Neural progenitor cell (in vitro differentiated cells): ENCODE data around the gene MSH3.

Experiments used
- CTCF ChIP-seq: fragments of 200-600 bp; sonication (generic); IDR thresholded peaks from 2 replicates; pipeline ENCODE4 v1.5.1; 2017; ENCODE audit warnings: antibody characterized with exemption, mild to moderate bottlenecking
- EZH2 ChIP-seq: fragments of 200-600 bp; sonication (generic); IDR thresholded peaks from 2 replicates; pipeline ENCODE4 v1.6.1; 2017; ENCODE audit warnings: antibody characterized with exemption, mild to moderate bottlenecking, moderate library complexity
- EZH2phosphoT487 ChIP-seq: fragments of 200-600 bp; sonication (generic); IDR thresholded peaks from 2 replicates; pipeline ENCODE4 v1.6.1; 2017; ENCODE audit warnings: antibody characterized with exemption

- TF ChIP-seq CTCF (no peak), EZH2 (no peak), EZH2phosphoT487 (no peak)
These were observed 65.7 kb downstream of the MSH3 start for GRCh38 chr5:80720181-80720580.
